ENCODE data around the gene TMEM52B. TPM values are rescaled to one million over a fixed set of nuclear protein-coding genes. Genes with fewer than 3 reads are reported as not detected.

TMEM52B gene
- not detected in 2 replicates for total RNA-seq

GRCh38 chr12:10178821-10179220 lies at the start of gene TMEM52B:
TMEM52B (plus strand) TSS chr12:10179032; CDS start chr12:10179575, 543 bp downstream.

GRCh38 chr12:10130042-10130441 lies 48.8 kb upstream of the TMEM52B start, which contains the start of gene CLEC7A:
CLEC7A (minus strand) TSS chr12:10130199; CDS start chr12:10130082, 117 bp downstream.

GRCh38 chr12:10171973-10172728 lies 6.7 kb upstream of the TMEM52B start, which contains the start of gene OLR1:
OLR1 (minus strand) TSS chr12:10172132; CDS start chr12:10172077, 55 bp downstream.

GRCh38 chr12:10212739-10213131 lies 33.9 kb downstream of the TMEM52B start, which contains the start of gene GABARAPL1:
GABARAPL1 (plus strand) TSS chr12:10212877; CDS start chr12:10213130, 253 bp downstream.

Other genes with a start within 250 kb of the TMEM52B start
- not detected in 2 replicates for gene CLEC2A, start 246.7 kb upstream of the TMEM52B start, total RNA-seq
- gene CLEC12A, start 207.6 kb upstream of the TMEM52B start, total RNA-seq, result not detected in 2 replicates
- gene CLEC1B, start 179.9 kb upstream of the TMEM52B start, total RNA-seq, result not detected in 2 replicates
- 0.09 and 0.45 TPM in 2 replicates for gene CLEC12B, start 168.4 kb upstream of the TMEM52B start, total RNA-seq
- not detected in 2 replicates for gene CLEC9A, start 148.3 kb upstream of the TMEM52B start, total RNA-seq
- 2.4 and 15.2 TPM in 2 replicates for gene CLEC1A, start 80.0 kb upstream of the TMEM52B start, total RNA-seq
- 0.09 and 0.18 TPM in 2 replicates for gene CLEC7A, start 48.8 kb upstream of the TMEM52B start, total RNA-seq
- not detected in 2 replicates for gene OLR1, start 6.9 kb upstream of the TMEM52B start, total RNA-seq
- gene GABARAPL1, start 33.8 kb downstream of the TMEM52B start, total RNA-seq, result 38.8 and 52.2 TPM in 2 replicates
- gene KLRD1, start 128.8 kb downstream of the TMEM52B start, total RNA-seq, result 0.09 TPM in 2 replicates
- gene KLRK1, start 211.0 kb downstream of the TMEM52B start, total RNA-seq, result not detected in 2 replicates
- not detected in 2 replicates for gene KLRC4, start 230.7 kb downstream of the TMEM52B start, total RNA-seq
- not detected in 2 replicates for gene KLRC3, start 241.6 kb downstream of the TMEM52B start, total RNA-seq